ENCODE results near the gene HSPA5. TPM values are rescaled to one million over a fixed set of nuclear protein-coding genes. Genes with fewer than 3 reads are reported as not detected.
A peak's percentile ranks its signal among the peaks of the same experiment; 100 is the strongest.

The HSPA5 gene
- total and polyA plus RNA-seq, 10 of the 15 experiments (the other 5 are each of a cell fraction or from before 2014, with no cell fraction given) = 39.8 to 517 (median 105) TPM

- no peaks in the 10 kb centered on the region; the same call in 2 of the 3 replicates for H3K9me3 ChIP-seq (replicated peaks; ENCODE audit: control insufficient read depth, insufficient read depth, low read length)
- H4K20me1 ChIP-seq (ENCODE audit: control insufficient read depth, insufficient read depth) = no peaks in the 10 kb centered on the region
- in situ Hi-C loops (cut with MboI) (no loop called here), intact Hi-C loops (cut with micrococcal nuclease; ENCODE audit: unreplicated experiment) (loop anchor here (2.0 to 5.0 kb wide), 3 partner anchors 20 to 72 kb away; partner anchors contain the start of genes HSPA5, PPP6C and RABEPK)
- DNase-seq (ENCODE audit: low read depth, low spot score) = no peak
- no peaks in the 10 kb centered on the region; a peak in 1 of 4 replicates for H3K36me3 ChIP-seq (ENCODE audit: control insufficient read depth in 2 of 2, insufficient read depth in 2 of 2, low read length in 1 of 2)
- BruUV-seq (replicated peaks) = no TSS peak
- H3K4me1 ChIP-seq (ENCODE audit: control insufficient read depth, insufficient read depth, low read length) = peaks cover 21% of the 10 kb centered on the region
- peaks cover 38% of the 10 kb centered on the region for H3K79me2 ChIP-seq (ENCODE audit: control insufficient read depth, insufficient read depth, low read length)
- FAIRE-seq = no peak
- no peak for ATAC-seq
- H3K4me3 ChIP-seq = 0 out of 2 replicates have a peak overlapping the region, but pooled peaks have one; percentile 94
- ChIA-PET CTCF (interaction anchor here (1.1 to 2.7 kb wide), 4 partner anchors 8 to 116 kb away, joined by 3 to 13 read pairs (median 4); partner anchors contain the start of gene HSPA5), RAD21 (ENCODE audit: unreplicated experiment) (no interaction called here), SMC1A (ENCODE audit: uncharacterized antibody, unreplicated experiment) (interaction anchor here (1.1 to 1.2 kb wide), 2 partner anchors 18 to 19 kb away, joined by 4 to 5 read pairs; partner anchors contain the start of gene HSPA5), POLR2A (interaction anchor here (0.6 to 4.6 kb wide), 6 partner anchors 9 to 61 kb away, joined by 3 to 39 read pairs (median 5); partner anchors contain the start of gene HSPA5)
- H2AFZ ChIP-seq (ENCODE audit: control insufficient read depth, low read depth, low read length) = peak overlapping the region; percentile 2; the same call in 1 of the 2 replicates
- no peak overlapping the region for H3K9ac ChIP-seq (ENCODE audit: control insufficient read depth, insufficient read depth, low read length)
- no peaks in the 10 kb centered on the region for H3K27me3 ChIP-seq (replicated peaks in 1 of 2; ENCODE audit: control insufficient read depth in 2 of 2, insufficient read depth in 2 of 2, low read length in 1 of 2)
- H3K27ac ChIP-seq (ENCODE audit: control insufficient read depth, insufficient read depth) = 0 out of 2 replicates have a peak overlapping the region, but pooled peaks have one; percentile 97
- peak overlapping the region; percentile 93 for H3K4me2 ChIP-seq (ENCODE audit: control insufficient read depth, insufficient read depth)
- TF ChIP-seq CEBPB (IDR thresholded peaks at IDR 0.05; ENCODE audit: borderline replicate concordance in 1 of 2, low read depth in 2 of 2, low read length in 2 of 2) (no peak), PAX8 (IDR thresholded peaks at IDR 0.05) (no peak), NR2C2 (IDR thresholded peaks at IDR 0.05; ENCODE audit: borderline replicate concordance, control insufficient read depth, insufficient read length, low read depth) (no peak), CHD4 (IDR thresholded peaks at IDR 0.05) (no peak), FOXK2 (IDR thresholded peaks at IDR 0.05) (no peak)
- TF ChIP-seq, protein P1, sequence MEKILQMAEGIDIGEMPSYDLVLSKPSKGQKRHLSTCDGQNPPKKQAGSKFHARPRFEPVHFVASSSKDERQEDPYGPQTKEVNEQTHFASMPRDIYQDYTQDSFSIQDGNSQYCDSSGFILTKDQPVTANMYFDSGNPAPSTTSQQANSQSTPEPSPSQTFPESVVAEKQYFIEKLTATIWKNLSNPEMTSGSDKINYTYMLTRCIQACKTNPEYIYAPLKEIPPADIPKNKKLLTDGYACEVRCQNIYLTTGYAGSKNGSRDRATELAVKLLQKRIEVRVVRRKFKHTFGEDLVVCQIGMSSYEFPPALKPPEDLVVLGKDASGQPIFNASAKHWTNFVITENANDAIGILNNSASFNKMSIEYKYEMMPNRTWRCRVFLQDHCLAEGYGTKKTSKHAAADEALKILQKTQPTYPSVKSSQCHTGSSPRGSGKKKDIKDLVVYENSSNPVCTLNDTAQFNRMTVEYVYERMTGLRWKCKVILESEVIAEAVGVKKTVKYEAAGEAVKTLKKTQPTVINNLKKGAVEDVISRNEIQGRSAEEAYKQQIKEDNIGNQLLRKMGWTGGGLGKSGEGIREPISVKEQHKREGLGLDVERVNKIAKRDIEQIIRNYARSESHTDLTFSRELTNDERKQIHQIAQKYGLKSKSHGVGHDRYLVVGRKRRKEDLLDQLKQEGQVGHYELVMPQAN (conservative IDR thresholded peaks at IDR 0.05) = no peak
- TF ChIP-seq, protein P2, sequence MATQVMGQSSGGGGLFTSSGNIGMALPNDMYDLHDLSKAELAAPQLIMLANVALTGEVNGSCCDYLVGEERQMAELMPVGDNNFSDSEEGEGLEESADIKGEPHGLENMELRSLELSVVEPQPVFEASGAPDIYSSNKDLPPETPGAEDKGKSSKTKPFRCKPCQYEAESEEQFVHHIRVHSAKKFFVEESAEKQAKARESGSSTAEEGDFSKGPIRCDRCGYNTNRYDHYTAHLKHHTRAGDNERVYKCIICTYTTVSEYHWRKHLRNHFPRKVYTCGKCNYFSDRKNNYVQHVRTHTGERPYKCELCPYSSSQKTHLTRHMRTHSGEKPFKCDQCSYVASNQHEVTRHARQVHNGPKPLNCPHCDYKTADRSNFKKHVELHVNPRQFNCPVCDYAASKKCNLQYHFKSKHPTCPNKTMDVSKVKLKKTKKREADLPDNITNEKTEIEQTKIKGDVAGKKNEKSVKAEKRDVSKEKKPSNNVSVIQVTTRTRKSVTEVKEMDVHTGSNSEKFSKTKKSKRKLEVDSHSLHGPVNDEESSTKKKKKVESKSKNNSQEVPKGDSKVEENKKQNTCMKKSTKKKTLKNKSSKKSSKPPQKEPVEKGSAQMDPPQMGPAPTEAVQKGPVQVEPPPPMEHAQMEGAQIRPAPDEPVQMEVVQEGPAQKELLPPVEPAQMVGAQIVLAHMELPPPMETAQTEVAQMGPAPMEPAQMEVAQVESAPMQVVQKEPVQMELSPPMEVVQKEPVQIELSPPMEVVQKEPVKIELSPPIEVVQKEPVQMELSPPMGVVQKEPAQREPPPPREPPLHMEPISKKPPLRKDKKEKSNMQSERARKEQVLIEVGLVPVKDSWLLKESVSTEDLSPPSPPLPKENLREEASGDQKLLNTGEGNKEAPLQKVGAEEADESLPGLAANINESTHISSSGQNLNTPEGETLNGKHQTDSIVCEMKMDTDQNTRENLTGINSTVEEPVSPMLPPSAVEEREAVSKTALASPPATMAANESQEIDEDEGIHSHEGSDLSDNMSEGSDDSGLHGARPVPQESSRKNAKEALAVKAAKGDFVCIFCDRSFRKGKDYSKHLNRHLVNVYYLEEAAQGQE (IDR thresholded peaks at IDR 0.05; ENCODE audit: low read depth, low read length) = no peak
- TF ChIP-seq, protein P3, sequence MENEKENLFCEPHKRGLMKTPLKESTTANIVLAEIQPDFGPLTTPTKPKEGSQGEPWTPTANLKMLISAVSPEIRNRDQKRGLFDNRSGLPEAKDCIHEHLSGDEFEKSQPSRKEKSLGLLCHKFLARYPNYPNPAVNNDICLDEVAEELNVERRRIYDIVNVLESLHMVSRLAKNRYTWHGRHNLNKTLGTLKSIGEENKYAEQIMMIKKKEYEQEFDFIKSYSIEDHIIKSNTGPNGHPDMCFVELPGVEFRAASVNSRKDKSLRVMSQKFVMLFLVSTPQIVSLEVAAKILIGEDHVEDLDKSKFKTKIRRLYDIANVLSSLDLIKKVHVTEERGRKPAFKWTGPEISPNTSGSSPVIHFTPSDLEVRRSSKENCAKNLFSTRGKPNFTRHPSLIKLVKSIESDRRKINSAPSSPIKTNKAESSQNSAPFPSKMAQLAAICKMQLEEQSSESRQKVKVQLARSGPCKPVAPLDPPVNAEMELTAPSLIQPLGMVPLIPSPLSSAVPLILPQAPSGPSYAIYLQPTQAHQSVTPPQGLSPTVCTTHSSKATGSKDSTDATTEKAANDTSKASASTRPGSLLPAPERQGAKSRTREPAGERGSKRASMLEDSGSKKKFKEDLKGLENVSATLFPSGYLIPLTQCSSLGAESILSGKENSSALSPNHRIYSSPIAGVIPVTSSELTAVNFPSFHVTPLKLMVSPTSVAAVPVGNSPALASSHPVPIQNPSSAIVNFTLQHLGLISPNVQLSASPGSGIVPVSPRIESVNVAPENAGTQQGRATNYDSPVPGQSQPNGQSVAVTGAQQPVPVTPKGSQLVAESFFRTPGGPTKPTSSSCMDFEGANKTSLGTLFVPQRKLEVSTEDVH (IDR thresholded peaks at IDR 0.05; ENCODE audit: low read depth, partially characterized antibody) = no peak
- TF ChIP-seq, protein P4, sequence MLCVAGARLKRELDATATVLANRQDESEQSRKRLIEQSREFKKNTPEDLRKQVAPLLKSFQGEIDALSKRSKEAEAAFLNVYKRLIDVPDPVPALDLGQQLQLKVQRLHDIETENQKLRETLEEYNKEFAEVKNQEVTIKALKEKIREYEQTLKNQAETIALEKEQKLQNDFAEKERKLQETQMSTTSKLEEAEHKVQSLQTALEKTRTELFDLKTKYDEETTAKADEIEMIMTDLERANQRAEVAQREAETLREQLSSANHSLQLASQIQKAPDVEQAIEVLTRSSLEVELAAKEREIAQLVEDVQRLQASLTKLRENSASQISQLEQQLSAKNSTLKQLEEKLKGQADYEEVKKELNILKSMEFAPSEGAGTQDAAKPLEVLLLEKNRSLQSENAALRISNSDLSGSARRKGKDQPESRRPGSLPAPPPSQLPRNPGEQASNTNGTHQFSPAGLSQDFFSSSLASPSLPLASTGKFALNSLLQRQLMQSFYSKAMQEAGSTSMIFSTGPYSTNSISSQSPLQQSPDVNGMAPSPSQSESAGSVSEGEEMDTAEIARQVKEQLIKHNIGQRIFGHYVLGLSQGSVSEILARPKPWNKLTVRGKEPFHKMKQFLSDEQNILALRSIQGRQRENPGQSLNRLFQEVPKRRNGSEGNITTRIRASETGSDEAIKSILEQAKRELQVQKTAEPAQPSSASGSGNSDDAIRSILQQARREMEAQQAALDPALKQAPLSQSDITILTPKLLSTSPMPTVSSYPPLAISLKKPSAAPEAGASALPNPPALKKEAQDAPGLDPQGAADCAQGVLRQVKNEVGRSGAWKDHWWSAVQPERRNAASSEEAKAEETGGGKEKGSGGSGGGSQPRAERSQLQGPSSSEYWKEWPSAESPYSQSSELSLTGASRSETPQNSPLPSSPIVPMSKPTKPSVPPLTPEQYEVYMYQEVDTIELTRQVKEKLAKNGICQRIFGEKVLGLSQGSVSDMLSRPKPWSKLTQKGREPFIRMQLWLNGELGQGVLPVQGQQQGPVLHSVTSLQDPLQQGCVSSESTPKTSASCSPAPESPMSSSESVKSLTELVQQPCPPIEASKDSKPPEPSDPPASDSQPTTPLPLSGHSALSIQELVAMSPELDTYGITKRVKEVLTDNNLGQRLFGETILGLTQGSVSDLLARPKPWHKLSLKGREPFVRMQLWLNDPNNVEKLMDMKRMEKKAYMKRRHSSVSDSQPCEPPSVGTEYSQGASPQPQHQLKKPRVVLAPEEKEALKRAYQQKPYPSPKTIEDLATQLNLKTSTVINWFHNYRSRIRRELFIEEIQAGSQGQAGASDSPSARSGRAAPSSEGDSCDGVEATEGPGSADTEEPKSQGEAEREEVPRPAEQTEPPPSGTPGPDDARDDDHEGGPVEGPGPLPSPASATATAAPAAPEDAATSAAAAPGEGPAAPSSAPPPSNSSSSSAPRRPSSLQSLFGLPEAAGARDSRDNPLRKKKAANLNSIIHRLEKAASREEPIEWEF (IDR thresholded peaks at IDR 0.05; ENCODE audit: insufficient replicate concordance, low read depth, low read length) = no peak
Measured at GRCh38 chr9:125260561-125260960, 19.4 kb upstream of the HSPA5 start.
